ENCODE data around the gene TMC3.

DNA sequence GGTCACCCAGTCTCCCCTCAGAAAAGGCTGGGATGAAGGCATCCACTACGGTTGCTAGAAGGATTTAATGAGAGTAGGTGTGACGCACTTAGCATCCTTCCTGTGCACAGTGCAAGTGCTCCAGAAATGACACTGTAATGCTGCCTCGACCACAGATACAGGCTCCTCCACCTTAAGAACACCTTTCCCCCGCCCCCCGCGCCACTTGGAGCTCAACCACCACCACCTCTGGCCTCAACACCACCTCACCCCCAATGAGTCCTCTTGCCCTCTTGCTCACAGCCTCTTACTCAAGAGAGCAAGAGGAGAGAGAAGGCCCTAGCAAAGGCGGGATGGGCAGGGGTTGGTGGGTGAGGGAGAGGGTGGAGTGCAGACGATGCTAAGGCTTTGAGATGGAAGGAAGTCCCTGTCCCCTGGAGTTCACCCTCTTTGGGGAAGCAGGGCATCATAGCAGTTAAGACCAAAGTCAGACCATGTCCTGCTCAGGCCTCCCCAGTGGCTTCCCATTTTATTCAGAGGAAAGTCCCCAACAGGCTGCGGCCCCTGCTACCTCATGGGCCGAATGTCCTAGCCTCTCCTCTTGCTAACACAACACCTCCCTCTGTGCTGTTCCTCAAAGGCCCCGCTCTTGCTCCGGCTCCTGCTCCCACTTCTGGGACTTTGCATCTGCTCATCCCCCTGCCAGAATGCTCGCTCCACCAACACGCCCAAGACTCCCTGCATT is 58.4 kb downstream of the TMC3 start:
- no peak for TF ChIP-seq POLR2A (IDR thresholded peaks at IDR 0.05)
- no peak for TF ChIP-seq CTCF (IDR thresholded peaks at IDR 0.05)
